Peyer's patch (tissue), 4 donors: ENCODE measurements around the gene SPINK13.

Source experiments
- CTCF ChIP-seq, 6 experiments: fragments of 450-650 bp in 4 of 6; fragments of 200-600 bp in 2 of 6; sonication (generic) in 1 of 6; IDR thresholded peaks; one replicate each; pipeline ENCODE4 v1.5.1; 2017 to 2019; ENCODE audit warnings: antibody characterized with exemption in 6 of 6, mild to moderate bottlenecking in 3 of 6, moderate library complexity in 1 of 6
- POLR2A ChIP-seq, 2 donors: fragments of 450-650 bp; IDR thresholded peaks; one replicate each; pipeline ENCODE4 v1.5.1; 2017; ENCODE audit warnings: antibody characterized with exemption in 2 of 2, mild to moderate bottlenecking in 2 of 2, moderate library complexity in 2 of 2

- TF ChIP-seq CTCF (IDR thresholded peaks at IDR 0.05): no peak
- TF ChIP-seq POLR2A (IDR thresholded peaks at IDR 0.05): no peak
Measured at GRCh38 chr5:148306446-148306845, 37.9 kb downstream of the SPINK13 start.
